ENCODE results near the gene SLC13A3. TPM values are rescaled to one million over a fixed set of nuclear protein-coding genes. Genes with fewer than 3 reads are reported as not detected.

The SLC13A3 gene
- total RNA-seq, 1 experiment from 2014 or later = 17.5 TPM

DNA sequence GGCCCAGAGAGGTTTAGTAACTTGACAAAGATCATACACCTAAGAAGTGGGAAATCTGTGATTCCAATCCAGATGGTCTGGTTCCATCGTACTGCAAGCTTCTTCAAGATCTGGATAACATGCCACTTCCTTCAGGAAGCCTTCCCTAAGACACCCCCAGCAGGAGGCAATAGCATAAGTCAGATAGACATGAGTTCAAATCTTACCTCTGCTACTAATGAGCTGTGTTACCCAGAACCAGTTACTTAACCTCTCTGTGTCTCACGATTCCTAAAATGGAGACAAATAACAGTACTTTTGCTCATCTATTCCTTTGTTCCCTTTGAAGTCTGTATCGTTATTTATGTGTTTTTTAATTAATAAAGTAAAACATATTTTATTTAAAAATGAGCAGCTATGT lies 78.5 kb downstream of the SLC13A3 start:
- Histone ChIP-seq H3K14ac (ENCODE audit: insufficient read depth, low read length) (no peak overlapping the region), H3T11ph (ENCODE audit: low read length) (no peak overlapping the region), H3K4ac (ENCODE audit: low read depth, low read length) (no peak overlapping the region), H2BK120ac (ENCODE audit: low read depth, low read length, poor library complexity, severe bottlenecking) (no peak overlapping the region), H2BK15ac (ENCODE audit: low read depth, low read length) (no peak overlapping the region), H4K8ac (replicated peaks; ENCODE audit: insufficient read length, low read depth, low read length) (no peak overlapping the region), H3K9ac (ENCODE audit: extremely low read depth, insufficient read length, low read length) (no peak overlapping the region), H3K9me3 (ENCODE audit: control insufficient read depth, low read depth, low read length) (no peaks in the 10 kb centered on the region), H3K4me1 (ENCODE audit: insufficient read depth, low read length) (no peaks in the 10 kb centered on the region), H3K23me2 (ENCODE audit: insufficient read length, low read depth, low read length, poor library complexity, severe bottlenecking) (no peaks in the 10 kb centered on the region), H2BK12ac (ENCODE audit: insufficient read length, low read depth, low read length) (no peak overlapping the region), H3K4me2 (ENCODE audit: insufficient read depth, insufficient read length, low read length) (no peak overlapping the region), H3K56ac (ENCODE audit: insufficient read length, low read depth, low read length) (no peak overlapping the region), H3K79me1 (ENCODE audit: insufficient read depth, low read depth, low read length, poor library complexity, severe bottlenecking) (no peaks in the 10 kb centered on the region), H3K23ac (ENCODE audit: insufficient read length, low read depth, low read length) (no peak overlapping the region), H3K27ac (ENCODE audit: insufficient read length, low read depth, low read length) (no peak overlapping the region), H4K5ac (ENCODE audit: insufficient read length, low read depth, low read length) (no peak overlapping the region), H3K79me2 (ENCODE audit: insufficient read depth, low read length) (no peaks in the 10 kb centered on the region), H4K91ac (ENCODE audit: insufficient read length, low read depth, low read length) (no peak overlapping the region), H3K18ac (ENCODE audit: insufficient read length, low read depth, low read length) (no peak overlapping the region), H3K27me3 (ENCODE audit: insufficient read depth, low read length) (no peaks in the 10 kb centered on the region), H4K20me1 (ENCODE audit: control insufficient read depth, insufficient read depth, insufficient read length) (no peaks in the 10 kb centered on the region), H2BK20ac (ENCODE audit: low read depth, low read length, poor library complexity, severe bottlenecking) (no peak overlapping the region), H2AK5ac (ENCODE audit: insufficient read length, low read length) (no peak overlapping the region), H2BK5ac (ENCODE audit: insufficient read length, low read length) (no peak overlapping the region), H2AFZ (ENCODE audit: low read length) (no peak overlapping the region)
- Mint-ChIP-seq H3K9me3 (no peaks in the 10 kb centered on the region; a peak in 1 of 5 replicates), H3K36me3 (ENCODE audit: insufficient read depth in 1 of 3, low read depth in 3 of 3) (peaks cover 6 to 10% (median 9%) of the 10 kb centered on the region in 3 experiments; a peak in 6 of 7 replicates), H3K4me1 (peaks cover 7 to 8% of the 10 kb centered on the region in 2 experiments; a peak in 3 of 4 replicates), H3K27me3 (ENCODE audit: low read depth) (no peaks in the 10 kb centered on the region), H3K27ac (no peak overlapping the region), H3K4me3 (no peak overlapping the region)
- TF ChIP-seq, protein P1, sequence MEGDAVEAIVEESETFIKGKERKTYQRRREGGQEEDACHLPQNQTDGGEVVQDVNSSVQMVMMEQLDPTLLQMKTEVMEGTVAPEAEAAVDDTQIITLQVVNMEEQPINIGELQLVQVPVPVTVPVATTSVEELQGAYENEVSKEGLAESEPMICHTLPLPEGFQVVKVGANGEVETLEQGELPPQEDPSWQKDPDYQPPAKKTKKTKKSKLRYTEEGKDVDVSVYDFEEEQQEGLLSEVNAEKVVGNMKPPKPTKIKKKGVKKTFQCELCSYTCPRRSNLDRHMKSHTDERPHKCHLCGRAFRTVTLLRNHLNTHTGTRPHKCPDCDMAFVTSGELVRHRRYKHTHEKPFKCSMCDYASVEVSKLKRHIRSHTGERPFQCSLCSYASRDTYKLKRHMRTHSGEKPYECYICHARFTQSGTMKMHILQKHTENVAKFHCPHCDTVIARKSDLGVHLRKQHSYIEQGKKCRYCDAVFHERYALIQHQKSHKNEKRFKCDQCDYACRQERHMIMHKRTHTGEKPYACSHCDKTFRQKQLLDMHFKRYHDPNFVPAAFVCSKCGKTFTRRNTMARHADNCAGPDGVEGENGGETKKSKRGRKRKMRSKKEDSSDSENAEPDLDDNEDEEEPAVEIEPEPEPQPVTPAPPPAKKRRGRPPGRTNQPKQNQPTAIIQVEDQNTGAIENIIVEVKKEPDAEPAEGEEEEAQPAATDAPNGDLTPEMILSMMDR (conservative IDR thresholded peaks at IDR 0.05) = no peak
- DNase-seq = no peak
- no CpG with 5 or more reads among the region's 3 CpGs for WGBS (ENCODE audit: extremely low coverage, insufficient read length, low lambda C conversion rate)

All from H9 (cell line).